Stimulated activated CD8-positive, alpha-beta memory T cell treated with anti-CD3 and anti-CD28 coated beads, Interleukin-7, amount 100 ng/mL, for 1 hour (primary cell): ENCODE results near the gene ACTG2.

Source experiments
- DNase-seq, 2 donors: peaks; one replicate each; pipeline ENCODE4 v3.0.0-alpha.2; 2020; ENCODE audit warnings: low read depth in 2 of 2

The ACTG2 gene

DNA sequence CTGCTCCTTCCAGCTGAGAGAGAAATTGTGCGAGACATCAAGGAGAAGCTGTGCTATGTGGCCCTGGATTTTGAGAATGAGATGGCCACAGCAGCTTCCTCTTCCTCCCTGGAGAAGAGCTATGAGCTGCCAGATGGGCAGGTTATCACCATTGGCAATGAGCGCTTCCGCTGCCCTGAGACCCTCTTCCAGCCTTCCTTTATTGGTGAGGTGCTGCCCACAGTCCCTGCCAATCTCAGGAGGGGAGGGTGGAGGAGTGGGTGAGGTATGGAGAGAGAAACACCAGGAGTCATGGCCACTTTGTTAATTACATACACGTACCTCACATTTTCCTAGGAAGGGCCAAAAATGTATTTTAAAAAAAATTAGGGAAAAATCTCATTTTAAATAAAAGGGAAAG is 21.9 kb downstream of the ACTG2 start:
- no peak for DNase-seq

DNA sequence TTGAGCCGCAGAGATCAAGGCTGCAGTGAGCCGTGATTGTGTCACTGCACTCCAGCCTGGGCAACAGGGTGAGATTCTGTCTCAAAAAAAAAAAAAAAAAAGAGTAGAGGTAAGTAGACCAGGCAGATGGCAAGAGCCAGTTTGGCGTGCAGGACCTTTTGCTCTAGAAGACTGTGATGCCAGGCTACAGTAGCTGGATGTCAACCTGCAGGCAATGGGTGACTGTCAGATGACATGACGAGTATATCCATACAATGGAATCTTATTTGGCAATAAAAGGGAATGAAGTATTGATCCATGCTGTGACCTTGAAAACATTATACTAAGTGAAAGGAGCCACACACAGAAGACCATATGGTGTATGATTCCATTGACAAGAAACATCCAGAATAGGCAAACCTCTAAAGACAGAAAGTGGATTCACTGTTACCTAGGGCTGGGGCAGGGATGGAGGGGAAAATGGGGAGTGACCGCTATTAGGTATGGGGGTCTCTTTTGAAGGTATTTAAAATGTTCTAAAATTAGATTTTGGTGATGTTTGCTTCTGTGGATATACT is 22.7 kb downstream of the ACTG2 start:
- no peak for DNase-seq

DNA sequence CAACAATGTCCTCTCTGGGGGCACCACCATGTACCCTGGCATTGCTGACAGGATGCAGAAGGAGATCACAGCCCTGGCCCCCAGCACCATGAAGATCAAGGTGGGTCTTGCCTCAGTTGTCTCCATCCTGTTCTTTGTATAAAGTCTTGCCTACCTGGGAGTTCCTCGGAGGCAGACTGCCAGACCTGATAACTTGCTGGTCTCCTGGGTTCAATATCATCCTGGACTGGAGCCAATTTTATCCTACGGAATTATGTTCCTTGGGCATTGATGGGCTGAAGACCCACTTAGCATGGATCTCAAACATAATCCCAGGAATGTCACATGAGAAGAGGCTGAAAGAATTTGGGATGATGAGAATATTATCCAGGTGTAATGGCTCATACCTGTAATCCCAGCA is 23.9 kb downstream of the ACTG2 start:
- DNase-seq, result no peak

DNA sequence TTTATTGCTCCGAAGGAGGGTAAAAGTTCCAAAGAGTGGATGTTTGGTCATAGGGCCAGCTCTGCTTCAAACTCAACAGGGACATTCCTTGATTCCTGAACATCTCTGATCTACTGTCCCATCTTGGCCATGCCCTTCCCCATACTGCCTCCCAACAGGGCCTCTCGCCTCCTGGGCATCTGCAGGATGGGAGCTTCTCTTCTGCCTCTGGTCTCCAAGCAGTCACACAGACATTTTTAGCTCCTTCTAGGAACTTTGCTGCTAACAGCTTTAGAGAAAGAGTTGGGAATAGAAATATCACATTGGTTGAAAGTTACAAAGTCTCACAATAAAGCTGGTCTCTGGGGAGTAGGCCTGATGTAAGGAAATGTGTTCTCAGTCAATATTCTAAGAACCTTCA is 24.5 kb downstream of the ACTG2 start:
- DNase-seq, result no peak

DNA sequence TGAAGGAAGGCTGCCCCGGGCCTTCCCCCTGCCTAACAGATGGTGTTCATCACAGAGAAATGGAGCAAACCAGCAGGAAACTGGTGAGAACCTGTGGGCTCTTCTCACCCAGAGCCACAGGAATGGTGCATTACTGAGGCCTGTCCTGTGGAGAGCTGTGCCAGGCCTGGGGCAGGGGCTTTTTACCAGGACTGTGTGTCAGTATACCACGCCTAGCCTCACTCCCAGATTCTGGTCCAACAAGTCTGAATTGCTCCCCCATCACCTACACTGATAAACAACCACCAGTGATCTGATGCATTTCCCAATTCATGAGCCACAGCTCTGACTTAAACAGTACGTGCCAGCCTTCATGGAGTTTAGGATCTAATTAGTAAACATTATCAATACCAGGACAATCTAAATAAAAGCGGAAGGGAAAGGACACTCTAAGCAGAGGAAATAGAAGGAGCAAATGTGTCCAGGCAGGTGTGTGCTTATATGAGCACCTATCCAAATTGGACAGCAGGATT is 24.9 kb downstream of the ACTG2 start:
- DNase-seq, result no peak

DNA sequence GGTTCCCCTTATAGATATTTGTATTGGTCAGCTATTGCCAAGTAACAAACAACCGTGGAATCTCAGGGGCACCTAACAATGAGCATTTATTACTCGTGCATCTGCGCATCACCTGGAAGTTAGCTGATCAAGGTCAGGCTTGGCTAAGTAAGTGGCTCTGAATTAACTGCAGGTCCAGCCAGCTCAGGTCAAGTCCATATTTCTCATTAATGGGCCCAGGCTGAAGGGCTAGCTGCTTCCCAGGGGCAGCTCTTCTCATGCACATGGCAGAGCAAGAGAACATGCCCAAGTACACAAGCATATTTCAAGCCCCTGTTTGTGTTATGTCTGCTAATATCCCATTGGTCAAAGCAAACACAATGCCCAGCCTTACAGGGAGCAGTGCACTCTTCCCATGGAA is 26.0 kb downstream of the ACTG2 start:
- DNase-seq, result no peak

GRCh38 chr2:73919596-73920228 is 26.9 kb downstream of the ACTG2 start:
- no peak for DNase-seq

DNA sequence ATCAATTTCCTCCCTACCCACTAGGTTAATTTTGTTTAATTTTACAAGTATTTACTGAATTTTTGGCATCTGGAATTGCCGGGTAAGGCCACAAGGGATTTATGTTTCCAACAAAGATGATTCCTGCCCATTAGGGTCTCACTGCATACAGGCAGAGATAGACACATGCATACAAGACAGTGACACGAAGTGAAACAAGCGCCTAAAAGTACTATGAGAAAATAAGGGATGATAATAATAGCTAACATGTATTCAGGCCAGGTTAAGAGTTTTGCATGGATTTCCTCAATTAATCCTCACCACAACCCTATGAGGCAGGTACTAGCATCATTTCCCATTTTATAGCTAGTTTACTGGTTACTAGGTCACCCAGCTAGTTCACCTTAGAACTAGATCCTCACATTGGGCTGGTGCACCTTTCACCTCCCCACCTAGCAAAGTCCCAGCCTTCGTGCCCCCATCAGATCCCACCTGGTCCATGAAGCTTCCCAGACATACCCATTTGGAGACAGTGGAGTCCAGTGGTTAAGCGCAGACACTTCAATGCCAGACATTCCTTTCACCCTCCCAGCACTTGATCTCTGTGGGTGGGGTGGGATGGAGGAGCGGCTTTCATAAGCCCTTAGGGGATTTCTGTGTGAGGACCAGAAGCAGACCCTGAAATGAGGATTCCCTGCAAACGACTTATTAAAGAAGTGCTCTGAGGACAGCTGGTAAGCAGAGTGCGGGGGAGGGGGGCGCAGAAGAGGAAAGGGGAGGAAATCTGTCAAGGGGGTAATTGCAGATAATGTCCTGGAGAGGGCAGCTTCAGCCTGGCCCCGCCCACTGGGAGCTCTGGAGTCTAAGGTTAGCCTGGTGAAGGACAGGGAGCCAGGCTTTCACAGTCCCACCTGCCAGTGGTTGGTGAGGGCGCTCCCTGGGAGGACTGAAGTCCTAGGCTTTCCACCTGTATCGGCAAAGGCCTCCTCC is 28.1 kb downstream of the ACTG2 start:
- DNase-seq, result no peak

DNA sequence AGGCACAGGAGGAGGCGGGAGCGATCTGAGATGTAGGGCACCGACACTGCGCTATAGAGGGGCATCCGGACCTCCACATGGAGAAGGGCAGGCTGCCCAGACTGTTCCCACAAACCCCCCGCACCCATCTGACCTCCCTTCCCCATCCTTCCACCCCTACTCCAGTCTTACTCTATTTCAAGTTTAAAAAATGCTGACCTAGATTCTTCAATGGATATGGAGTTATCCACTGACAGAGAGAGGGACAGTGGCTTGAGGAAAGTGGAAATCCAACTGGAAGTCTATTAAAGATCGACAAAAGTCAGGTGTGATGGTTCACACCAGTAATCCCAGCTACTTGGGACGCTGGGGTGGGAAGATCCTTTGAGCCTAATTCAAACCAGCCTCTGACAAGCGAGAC is 28.8 kb downstream of the ACTG2 start:
- DNase-seq, result no peak

- no peak for DNase-seq
Measured at GRCh38 chr2:73922681-73923080, 29.9 kb downstream of the ACTG2 start.

DNA sequence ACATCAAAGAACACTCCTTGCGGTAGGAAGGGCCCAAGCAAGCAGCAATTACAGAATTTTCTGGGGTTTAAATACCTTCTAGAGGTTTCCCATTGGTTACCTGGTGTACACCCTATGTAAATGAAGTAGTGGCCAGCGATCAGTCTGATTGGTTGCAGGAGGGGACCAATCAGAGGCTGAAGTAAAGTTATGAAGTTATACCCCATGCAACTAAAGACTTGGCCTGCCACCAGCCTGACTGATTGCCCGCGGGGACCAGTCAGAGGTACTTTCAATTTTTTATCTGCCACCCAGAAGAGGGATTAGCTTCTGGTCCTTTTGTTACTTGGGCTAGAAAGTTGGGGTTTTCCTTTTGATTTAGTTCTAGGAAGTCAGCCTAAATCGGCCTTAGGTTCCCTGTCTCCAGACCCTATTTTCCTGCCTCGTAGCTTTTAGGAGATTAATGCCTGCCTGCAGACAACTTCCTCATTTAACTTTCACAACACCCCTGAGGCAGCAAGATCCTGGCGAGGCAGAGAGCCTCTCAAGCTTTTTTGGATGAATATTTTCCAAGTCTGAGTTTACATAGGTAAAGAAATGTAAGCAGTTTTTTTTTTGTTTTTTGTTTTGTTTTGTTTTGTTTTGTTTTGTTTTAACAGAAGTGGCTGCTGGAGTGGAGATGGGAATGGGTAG is 32.4 kb downstream of the ACTG2 start:
- no peak for DNase-seq

GRCh38 chr2:73925853-73926492 is 33.2 kb downstream of the ACTG2 start:
- DNase-seq, result no peak

GRCh38 chr2:73926493-73927327 is 33.9 kb downstream of the ACTG2 start, which contains the start of gene DGUOK:
Gene DGUOK, plus strand, starts transcription at chr2:73926880. Its CDS starts 31 bp downstream, at chr2:73926911.
- DNase-seq, result peak; percentile 89 to 92

DNA sequence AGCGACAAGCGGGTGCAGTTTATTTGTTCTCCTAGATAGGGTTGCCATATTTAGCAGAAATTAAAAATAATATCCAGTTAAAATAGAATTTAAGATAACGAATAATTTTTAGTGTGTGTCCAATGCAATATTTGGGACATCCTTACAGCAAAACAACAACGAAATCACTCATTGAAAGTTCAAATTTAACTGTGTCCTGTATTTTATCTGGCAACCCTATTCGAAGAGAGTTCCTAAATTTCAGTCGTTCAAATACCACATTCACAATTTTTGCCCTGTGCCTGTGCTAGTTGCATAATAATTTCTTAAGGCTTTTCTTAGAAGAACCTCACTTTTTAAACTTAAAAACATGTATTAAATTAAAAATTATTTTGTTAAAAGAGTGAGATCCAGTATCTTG is 34.5 kb downstream of the ACTG2 start:
- DNase-seq, result no peak

DNA sequence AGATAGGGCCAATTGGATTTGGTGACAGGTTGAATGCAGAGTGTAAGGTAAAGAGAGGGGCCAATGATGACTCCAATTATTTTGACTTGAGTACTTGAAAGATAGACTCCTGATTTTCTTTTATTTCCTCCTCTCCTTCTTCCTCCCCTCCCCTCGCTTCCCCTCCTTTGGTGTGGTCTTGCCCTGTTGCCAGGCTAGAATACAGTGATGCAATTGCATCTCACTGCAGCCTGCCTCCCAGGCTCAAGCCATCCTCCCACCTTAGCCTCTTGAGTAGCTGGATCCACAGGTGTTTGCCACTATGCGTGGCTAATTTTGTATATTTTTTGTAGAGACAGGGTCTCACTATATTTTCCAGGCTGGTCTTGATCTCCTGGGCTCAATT is 36.1 kb downstream of the ACTG2 start:
- no peak for DNase-seq

DNA sequence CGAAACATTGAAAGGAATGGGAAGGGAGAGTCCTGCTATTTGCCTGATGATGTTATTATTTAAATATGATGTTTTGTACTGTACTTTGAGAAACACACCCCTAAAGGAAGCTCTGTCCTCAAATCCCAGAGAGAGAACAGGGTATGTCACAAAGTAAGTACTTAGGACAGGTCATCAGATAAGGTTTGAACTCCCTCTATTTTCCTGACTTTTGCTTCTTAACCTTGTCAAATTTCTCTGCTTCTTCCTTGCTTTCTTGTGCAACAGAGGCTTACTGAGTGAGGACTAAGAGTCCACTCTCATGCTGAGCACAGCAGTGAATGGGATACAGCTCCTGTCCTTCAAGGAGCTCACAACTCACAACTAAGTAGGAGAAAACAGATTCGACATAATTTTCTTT is 37.6 kb downstream of the ACTG2 start:
- no peak for DNase-seq

DNA sequence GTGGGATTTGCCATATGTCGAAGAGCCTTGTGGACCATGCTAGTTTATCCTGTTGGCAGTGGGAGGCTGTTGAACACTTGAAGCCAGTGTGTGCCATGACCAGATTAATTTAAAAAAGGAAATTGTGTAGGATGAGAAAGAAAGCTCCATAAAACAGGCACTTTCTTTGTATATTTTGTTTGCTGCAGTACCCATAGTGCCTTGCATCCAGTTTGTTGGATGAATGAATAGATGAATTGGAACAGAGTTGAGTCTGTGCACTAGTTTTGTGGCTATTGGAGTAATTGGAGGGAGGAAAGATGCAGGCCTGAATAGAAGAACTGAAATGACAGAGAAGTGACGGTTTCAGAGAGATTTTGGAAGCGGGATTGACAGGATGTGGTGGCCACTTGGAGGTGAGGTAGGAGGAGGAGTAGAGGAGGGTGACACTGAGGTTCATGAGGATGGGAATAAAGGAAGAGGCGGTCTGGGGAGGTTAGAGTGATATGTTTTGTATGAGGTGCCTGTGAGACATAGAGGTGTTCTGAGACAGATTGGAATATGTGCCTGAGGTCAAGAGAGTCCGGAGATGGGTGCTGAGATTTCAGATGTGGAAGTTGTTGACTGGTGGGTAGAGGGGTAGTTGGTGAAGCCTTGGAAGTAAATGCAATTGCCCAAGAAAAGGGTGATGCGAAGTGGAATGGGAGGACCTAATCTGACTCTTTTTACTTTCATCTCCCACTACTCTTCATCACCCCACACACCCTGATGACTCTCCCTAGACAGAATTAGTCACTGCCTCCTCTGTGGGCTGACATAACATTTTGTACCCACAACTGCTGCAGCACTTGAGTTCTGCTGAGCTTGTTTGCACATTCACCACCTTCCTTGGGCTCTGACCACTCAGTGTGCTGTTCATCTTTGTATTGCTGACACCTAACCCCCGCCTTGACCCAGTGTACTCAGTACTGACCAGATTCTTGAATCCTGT is 39.0 kb downstream of the ACTG2 start:
- DNase-seq, result no peak

- DNase-seq, result no peak
Measured at GRCh38 chr2:73933194-73933593, 40.4 kb downstream of the ACTG2 start.

- no peak for DNase-seq
Measured at GRCh38 chr2:73935641-73936040, 42.8 kb downstream of the ACTG2 start.
